GM12878 (cell line): ENCODE measurements around the gene EXO1. TPM values are rescaled to one million over a fixed set of nuclear protein-coding genes. Genes with fewer than 3 reads are reported as not detected.

Source experiments
- ATAC-seq: fragments of 200-7000 bp; cut with Tn5 transposase; 3 replicates; pipeline ENCODE4 v1.9.1; 2020; ENCODE audit warnings: mild to moderate bottlenecking, moderate library complexity
- BruUV-seq: library from RNA; stranded (reverse); fragments of 400-500 nt; replicated peaks from 2 replicates; lab custom pipeline; 2021; lab: Mats Ljungman, UMichigan
- CTCF ChIA-PET: fragments of 300-600 bp; sonication (Branson Sonifier 250); formaldehyde crosslinking; extraction: SDS; loops from one replicate; lab custom pipeline; 2021; ENCODE audit warnings: inconsistent platforms; lab: Yijun Ruan, JAX
- POLR2A ChIA-PET: fragments of 350-600 bp; formaldehyde crosslinking; extraction: SDS; loops from one replicate; lab custom pipeline; 2021; ENCODE audit warnings: inconsistent platforms; lab: Charles Lee
- RAD21 ChIA-PET: fragments of 300-600 bp; sonication (Branson Sonifier 250); formaldehyde crosslinking; loops from one replicate; lab custom pipeline; 2023; ENCODE audit warnings: antibody characterized with exemption; ENCODE audit not compliant: unreplicated experiment; lab: Charles Lee
- SMC1A ChIA-PET: fragments of 300-600 bp; sonication (Branson Sonifier 250); formaldehyde crosslinking; loops from one replicate; lab custom pipeline; 2023; ENCODE audit not compliant: unreplicated experiment, uncharacterized antibody; lab: Charles Lee
- DNase-seq: peaks from one replicate; pipeline ENCODE4 v3.0.0-alpha.2; 2011; ENCODE audit warnings: low read depth, low spot score
- FAIRE-seq: peaks from 3 replicates; lab custom pipeline; 2011; peaks lifted over from hg19 to GRCh38; lab: Jason Lieb, UNC
- H2AFZ ChIP-seq: 2 replicates; pipeline ENCODE4 v1.6.0; 2011; ENCODE audit warnings: low read depth, low read length, control low read depth; ENCODE audit not compliant: control insufficient read depth
- H3K27ac ChIP-seq: 2 replicates; pipeline ENCODE4 v1.5.1; 2011; ENCODE audit warnings: control low read depth; ENCODE audit not compliant: control insufficient read depth, insufficient read depth
- H3K27me3 ChIP-seq, 2 experiments: replicated peaks in 1 of 2; 2 replicates each; pipeline versions ENCODE4 v1.6.0 to v1.6.1; 2011; ENCODE audit warnings: low read length in 1 of 2; ENCODE audit not compliant: control insufficient read depth in 2 of 2, insufficient read depth in 2 of 2
- H3K36me3 ChIP-seq, 2 experiments: 2 replicates each; pipeline ENCODE4 v1.5.1; 2011; ENCODE audit warnings: low read length in 1 of 2; ENCODE audit not compliant: control insufficient read depth in 2 of 2, insufficient read depth in 2 of 2
- H3K4me1 ChIP-seq: 2 replicates; pipeline ENCODE4 v1.6.1; 2011; ENCODE audit warnings: mild to moderate bottlenecking, low read length, moderate library complexity, mixed read lengths; ENCODE audit not compliant: control insufficient read depth, insufficient read depth
- H3K4me2 ChIP-seq: 2 replicates; pipeline ENCODE4 v1.6.0; 2011; ENCODE audit warnings: control low read depth; ENCODE audit not compliant: control insufficient read depth, insufficient read depth
- H3K4me3 ChIP-seq: fragments of 200-600 bp; sonication (generic); 2 replicates; pipeline ENCODE4 v1.5.1; 2016
- H3K79me2 ChIP-seq: 2 replicates; pipeline ENCODE4 v1.6.0; 2011; ENCODE audit warnings: low read length; ENCODE audit not compliant: control insufficient read depth, insufficient read depth
- H3K9ac ChIP-seq: 2 replicates; pipeline ENCODE4 v1.8.0; 2011; ENCODE audit warnings: low read length, control low read depth, mixed read lengths; ENCODE audit not compliant: control insufficient read depth, insufficient read depth
- H3K9me3 ChIP-seq: replicated peaks from 3 replicates; pipeline ENCODE4 v1.5.1; 2011; ENCODE audit warnings: mild to moderate bottlenecking, low read length; ENCODE audit not compliant: control insufficient read depth, insufficient read depth
- H4K20me1 ChIP-seq: 2 replicates; pipeline ENCODE4 v1.6.0; 2011; ENCODE audit not compliant: control insufficient read depth, insufficient read depth
- CTCF ChIP-seq, 3 experiments: IDR thresholded peaks in 2 of 3; conservative IDR thresholded peaks in 1 of 3; 2 replicates each; pipeline ENCODE4 v1.5.1; 2011; ENCODE audit warnings: low read depth in 3 of 3, low read length in 3 of 3, mild to moderate bottlenecking in 3 of 3, control low read depth in 2 of 3, moderate library complexity in 2 of 3, inconsistent platforms in 1 of 3, mixed read lengths in 1 of 3; ENCODE audit not compliant: control insufficient read depth in 2 of 3, insufficient read depth in 1 of 3; ENCODE audit errors: extremely low read depth in 1 of 3
- EGR1 ChIP-seq, 2 experiments: IDR thresholded peaks; 1 replicate in 1 of 2; 2 replicates in 1 of 2; pipeline ENCODE4 v1.6.1; 2011 to 2012; ENCODE audit warnings: low read depth in 2 of 2, low read length in 2 of 2, borderline replicate concordance in 1 of 2, mild to moderate bottlenecking in 1 of 2, moderate library complexity in 1 of 2
- ESRRA ChIP-seq: IDR thresholded peaks from 2 replicates; pipeline ENCODE4 v1.6.1; 2012; ENCODE audit warnings: mild to moderate bottlenecking, low read length, improper control_type of control experiment
- MLLT1 ChIP-seq: fragments of 450-650 bp; IDR thresholded peaks from 2 replicates; pipeline ENCODE4 v1.6.1; 2016; ENCODE audit warnings: mild to moderate bottlenecking
- MYB ChIP-seq: fragments of 150-350 bp; IDR thresholded peaks from 2 replicates; pipeline ENCODE4 v1.6.1; 2014; ENCODE audit warnings: mild to moderate bottlenecking, low read depth, low read length, borderline replicate concordance
- NBN ChIP-seq: fragments of 450-650 bp; IDR thresholded peaks from 2 replicates; pipeline ENCODE4 v1.6.1; 2016
- NFIC ChIP-seq: IDR thresholded peaks from 2 replicates; pipeline ENCODE4 v1.6.1; 2012; ENCODE audit warnings: low read depth, mild to moderate bottlenecking, inconsistent platforms, low read length, moderate library complexity
- PAX5 ChIP-seq: IDR thresholded peaks from 2 replicates; pipeline ENCODE4 v1.6.1; 2011; ENCODE audit warnings: low read depth, low read length, borderline replicate concordance
- POLR2AphosphoS5 ChIP-seq: IDR thresholded peaks from 2 replicates; pipeline ENCODE4 v1.6.1; 2011; ENCODE audit warnings: mild to moderate bottlenecking, low read length, inconsistent platforms
- RAD51 ChIP-seq: fragments of 450-650 bp; IDR thresholded peaks from 2 replicates; pipeline ENCODE4 v1.6.1; 2016; ENCODE audit warnings: moderate library complexity, mild to moderate bottlenecking, inconsistent platforms
- SMC3 ChIP-seq: IDR thresholded peaks from 2 replicates; pipeline ENCODE4 v1.6.1; 2011; ENCODE audit warnings: low read length, improper control_type of control experiment, borderline replicate concordance
- USF1 ChIP-seq: IDR thresholded peaks from 2 replicates; pipeline ENCODE4 v1.6.1; 2011; ENCODE audit warnings: borderline replicate concordance, low read depth, mild to moderate bottlenecking, moderate library complexity, mixed read lengths, low read length; ENCODE audit not compliant: insufficient read depth; ENCODE audit errors: extremely low read length
- ZBED1 ChIP-seq: IDR thresholded peaks from 2 replicates; pipeline ENCODE4 v1.6.1; 2016; ENCODE audit warnings: borderline replicate concordance
- ZNF24 ChIP-seq: fragments of 450-650 bp; IDR thresholded peaks from 2 replicates; pipeline ENCODE4 v1.6.1; 2017; ENCODE audit warnings: antibody characterized with exemption, mild to moderate bottlenecking
- ZNF274 ChIP-seq: IDR thresholded peaks from one replicate; pipeline ENCODE4 v1.8.0; 2011; ENCODE audit not compliant: insufficient read length, insufficient read depth
- WGBS: methylation state at CpG from one replicate; pipeline ENCODE4 v1.1.6; 2016; ENCODE audit warnings: low lambda C conversion rate; ENCODE audit not compliant: insufficient replicate concordance, insufficient coverage; ENCODE audit errors: missing lambda C conversion rate; 5-methylcytosine and 5-hydroxymethylcytosine counted together
- in situ Hi-C: fragments of 300-500 bp; cut with MboI; formaldehyde crosslinking; loops from 9 replicates; pipeline ENCODE4 v1.14.3; 2018; ENCODE audit warnings: mixed read lengths
- intact Hi-C: fragments of 100-400 bp; cut with micrococcal nuclease; formaldehyde crosslinking; loops from one replicate; pipeline ENCODE4 v1.14.2; 2022; ENCODE audit not compliant: unreplicated experiment
- polyA plus RNA-seq, 11 experiments: library from polyadenylated mRNA; depleted of rRNA in 4 of 11; unstranded in 6 of 11; stranded (reverse) in 5 of 11; fragments of >200 nt; fragmentation: Nextera tagmentation in 4 of 11; fragmentation: Illumina TruSeq in 1 of 11; extraction: Ambion mirVana in 4 of 11; extraction: Trizol in 1 of 11; gene quantifications; 1 replicate in 1 of 11; 2 replicates in 10 of 11; pipeline versions ENCODE4 v1.2.1 to v1.2.3, GENCODE V29; 2011 to 2016; ENCODE audit warnings: inconsistent platforms in 2 of 11, missing spikeins in 2 of 11, low read depth in 1 of 11
- total RNA-seq, 4 experiments: library from RNA; depleted of rRNA in 3 of 4; stranded (reverse); fragments of >200 nt in 3 of 4; fragmentation: Illumina TruSeq in 1 of 4; extraction: Trizol in 1 of 4; gene quantifications; 2 replicates each; pipeline versions ENCODE4 v1.2.1 to v1.2.3, GENCODE V29; 2013 to 2021
- TF ChIP-seq, protein P1 (sequence below): IDR thresholded peaks from 2 replicates; pipeline ENCODE4 v1.6.1; 2011; ENCODE audit warnings: mild to moderate bottlenecking, low read depth, low read length, moderate library complexity; ENCODE audit not compliant: insufficient replicate concordance

The EXO1 gene
- total and polyA plus RNA-seq, 10 of the 15 experiments (the other 5 are each of a cell fraction or from before 2014, with no cell fraction given) = 8.7 to 43.4 (median 30.6) TPM

- H3K36me3 ChIP-seq = no peaks in the 10 kb centered on the region
- no peaks in the 10 kb centered on the region for H3K79me2 ChIP-seq
- POLR2A ChIA-PET = no interaction called here
- CTCF ChIA-PET = no interaction called here
- no peaks in the 10 kb centered on the region for H4K20me1 ChIP-seq
- H3K9ac ChIP-seq = no peak overlapping the region
- BruUV-seq = no TSS peak
- no peak overlapping the region for H2AFZ ChIP-seq
- no peak for DNase-seq
- intact Hi-C loops = no loop called here
- H3K4me3 ChIP-seq = no peak overlapping the region
- H3K9me3 ChIP-seq = no peaks in the 10 kb centered on the region
- no peak for ATAC-seq
- H3K4me2 ChIP-seq = no peak overlapping the region
- SMC1A ChIA-PET = no interaction called here
- TF ChIP-seq MYB (no peak), RAD51 (no peak), ESRRA (no peak), POLR2AphosphoS5 (no peak), NBN (no peak), PAX5 (no peak), ZNF24 (no peak), USF1 (no peak), SMC3 (no peak), ZBED1 (no peak), NFIC (no peak), EGR1 (IDR thresholded peaks at IDR 0.05; ENCODE audit: borderline replicate concordance in 1 of 2, low read depth in 2 of 2, low read length in 2 of 2) (no peak), ZNF274 (no peak), MLLT1 (no peak), CTCF (IDR thresholded peaks at IDR 0.05 in 2 of 3, conservative IDR thresholded peaks at IDR 0.05 in 1 of 3; ENCODE audit: control insufficient read depth in 2 of 3, extremely low read depth in 1 of 3, insufficient read depth in 1 of 3, low read depth in 3 of 3, low read length in 3 of 3) (no peak)
- TF ChIP-seq, protein P1, sequence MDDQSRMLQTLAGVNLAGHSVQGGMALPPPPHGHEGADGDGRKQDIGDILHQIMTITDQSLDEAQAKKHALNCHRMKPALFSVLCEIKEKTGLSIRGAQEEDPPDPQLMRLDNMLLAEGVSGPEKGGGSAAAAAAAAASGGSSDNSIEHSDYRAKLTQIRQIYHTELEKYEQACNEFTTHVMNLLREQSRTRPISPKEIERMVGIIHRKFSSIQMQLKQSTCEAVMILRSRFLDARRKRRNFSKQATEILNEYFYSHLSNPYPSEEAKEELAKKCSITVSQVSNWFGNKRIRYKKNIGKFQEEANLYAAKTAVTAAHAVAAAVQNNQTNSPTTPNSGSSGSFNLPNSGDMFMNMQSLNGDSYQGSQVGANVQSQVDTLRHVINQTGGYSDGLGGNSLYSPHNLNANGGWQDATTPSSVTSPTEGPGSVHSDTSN = no peak
- no peak overlapping the region for H3K27ac ChIP-seq
- FAIRE-seq = no peak
- 65% methylated on average over 2 of the region's 2 CpGs for WGBS
- peaks cover 11% of the 10 kb centered on the region; the same call in 1 of the 2 replicates for H3K4me1 ChIP-seq
- in situ Hi-C loops = no loop called here
- H3K27me3 ChIP-seq = no peaks in the 10 kb centered on the region
- RAD21 ChIA-PET = no interaction called here
These were observed 11.1 kb upstream of the EXO1 start for GRCh38 chr1:241836941-241837340.
